ACHN (cell line): Measurements from ENCODE around the gene SPTLC1.
"Not testable (repeated sequence)": the region's sequence is repeated elsewhere in the genome, so short reads cannot be mapped to it uniquely, and the experiment has no call there.

ENCODE experiments used
- DNase-seq: peaks from one replicate; pipeline ENCODE4 v3.0.0-alpha.2; 2015
- in situ Hi-C: cut with HindIII; loops from 2 replicates; pipeline ENCODE4 v1.10.0; 2017; ENCODE audit warnings: low sequenced_read_pairs, low pct_ligation_motif_present, low pct_unique_long_range_greater_than_20kb

The SPTLC1 gene

DNA sequence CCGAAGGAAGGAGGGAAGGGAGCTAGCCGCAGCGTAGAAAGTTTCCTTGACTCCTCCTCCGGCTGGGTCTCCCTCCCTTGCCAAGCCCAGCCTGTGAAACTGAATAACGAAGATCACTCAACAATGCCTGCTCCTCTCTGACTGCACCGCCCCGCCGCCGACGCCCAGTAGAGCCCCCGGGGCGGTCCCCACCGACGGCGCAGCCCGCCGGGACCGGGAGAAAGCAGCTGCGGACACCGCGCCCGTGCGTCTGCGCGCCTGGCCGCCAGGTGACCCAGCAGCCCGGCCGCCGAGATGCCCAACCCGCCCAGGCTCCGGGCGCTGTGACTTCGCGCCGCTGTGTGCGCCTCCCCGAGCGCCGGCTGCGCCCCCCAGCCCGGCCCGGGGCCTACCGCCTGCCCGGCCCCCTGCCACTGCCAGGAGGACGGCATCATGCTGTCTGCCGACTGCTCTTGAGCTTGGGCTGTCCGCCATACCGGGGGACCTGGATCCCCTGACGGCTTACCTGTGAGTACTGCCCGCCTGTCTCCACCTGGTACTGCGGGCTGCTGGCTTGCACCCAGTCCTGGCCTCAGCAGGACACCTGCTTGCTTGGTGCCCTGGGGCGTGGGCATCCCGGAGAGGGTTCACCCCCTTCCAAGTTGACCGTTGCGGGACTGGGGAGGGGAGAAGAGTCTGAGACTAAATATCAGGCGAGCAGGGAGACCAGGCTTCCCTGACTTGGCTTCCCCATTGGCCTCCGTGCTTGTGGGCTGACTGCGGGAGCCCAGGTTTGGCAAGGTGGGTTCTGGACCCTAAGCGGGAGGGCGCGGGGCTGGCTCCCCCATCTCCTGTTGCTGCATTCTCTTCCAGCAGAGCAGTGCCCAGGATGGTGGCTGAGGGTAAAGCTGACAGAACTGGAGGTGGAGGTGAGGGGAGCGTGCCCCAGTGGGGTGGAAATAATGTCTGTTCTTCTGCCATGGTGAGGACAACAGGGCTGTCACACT lies 26.2 kb upstream of the SPTLC1 start:
- peak; percentile 47 for DNase-seq
- in situ Hi-C loops = no loop called here

DNA sequence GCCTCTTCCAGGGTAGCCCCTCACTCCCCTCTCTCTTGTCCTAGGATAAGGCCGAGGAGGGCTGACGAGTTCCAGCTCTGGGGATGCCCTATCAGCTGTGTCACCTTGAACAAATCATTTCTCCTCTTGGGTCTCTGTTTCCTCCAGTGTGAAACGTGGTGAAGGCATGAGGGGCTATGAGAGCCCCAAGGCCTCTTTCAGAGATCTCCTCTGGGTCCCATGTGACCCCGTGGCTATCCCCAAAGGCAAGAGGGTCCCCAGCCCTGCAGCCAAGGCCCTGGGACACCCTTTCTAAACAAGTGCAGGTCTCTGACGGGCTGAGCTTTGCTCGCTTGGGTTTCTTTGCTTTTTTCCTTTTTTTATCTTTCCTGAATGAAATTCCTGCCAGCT lies 25.5 kb upstream of the SPTLC1 start:
- in situ Hi-C loops = no loop called here
- no peak for DNase-seq

- peak; percentile 69 for DNase-seq
- in situ Hi-C loops = no loop called here
These were observed 25.0 kb upstream of the SPTLC1 start for GRCh38 chr9:92140074-92140753.

DNA sequence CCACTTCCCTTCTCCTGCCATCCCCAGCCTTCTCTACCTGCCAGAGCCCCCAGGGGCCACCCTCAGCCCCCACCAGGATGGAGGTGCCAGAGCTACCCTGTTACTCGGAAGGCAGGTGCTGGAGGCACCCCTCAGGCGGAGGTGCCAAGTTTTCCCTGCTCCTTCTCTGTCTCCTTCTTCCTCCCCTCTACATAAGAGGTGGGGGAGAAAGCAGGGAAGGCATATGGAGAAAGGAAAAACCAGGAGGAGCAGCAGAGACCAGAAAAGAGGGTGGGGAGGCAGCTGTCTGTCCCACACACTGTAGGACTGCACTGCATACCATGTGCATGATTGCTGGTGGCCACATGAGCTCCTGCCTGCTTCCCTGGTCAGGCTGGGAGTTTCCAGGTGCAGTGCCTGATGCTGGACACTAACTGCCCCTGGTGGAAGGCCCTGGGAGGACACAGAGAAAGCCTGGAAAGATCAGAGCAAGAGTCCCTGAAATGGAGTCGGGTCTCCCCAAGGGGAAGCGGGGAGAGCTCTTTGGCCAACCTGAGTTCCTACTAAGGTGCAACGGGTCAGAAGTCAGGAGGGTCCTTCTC lies 23.8 kb upstream of the SPTLC1 start:
- in situ Hi-C loops = not testable (repeated sequence)
- DNase-seq = peak; percentile 65

GRCh38 chr9:92138157-92138959 lies 23.1 kb upstream of the SPTLC1 start:
- in situ Hi-C loops = no loop called here
- peak; percentile 68 for DNase-seq

DNA sequence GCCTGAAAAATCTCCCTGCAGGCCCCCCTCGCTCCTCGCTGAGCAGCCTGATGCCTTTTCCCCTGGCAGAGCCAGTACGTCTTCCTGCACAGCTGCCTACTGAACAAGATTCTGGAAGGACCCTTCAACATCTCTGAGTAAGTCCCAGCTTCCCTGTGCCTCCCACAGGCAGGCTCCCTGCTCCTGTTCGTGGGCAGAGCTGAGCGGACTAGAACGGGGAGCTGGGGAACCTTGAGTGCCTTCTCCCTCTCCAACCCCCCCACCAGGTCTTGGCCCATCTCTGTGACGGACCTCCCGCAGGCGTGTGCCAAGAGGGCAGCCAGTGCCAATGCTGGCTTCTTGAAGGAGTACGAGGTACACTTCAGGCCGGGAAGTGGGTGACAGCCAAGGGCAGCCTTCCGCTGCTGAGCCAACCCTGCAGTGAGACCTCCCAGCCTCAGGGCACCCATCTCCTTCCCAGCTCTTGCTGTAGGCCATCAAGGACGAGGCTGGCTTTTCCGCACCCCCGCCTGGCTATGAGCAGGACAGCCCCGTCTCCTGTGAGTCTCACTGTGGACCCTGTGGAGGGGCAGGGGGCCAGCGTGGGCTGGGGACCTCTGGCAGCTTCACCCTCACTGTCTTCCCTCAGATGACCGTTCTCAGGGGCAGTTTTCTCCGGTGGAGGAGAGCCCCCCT lies 21.1 kb upstream of the SPTLC1 start:
- no peak for DNase-seq
- in situ Hi-C loops = no loop called here

DNA sequence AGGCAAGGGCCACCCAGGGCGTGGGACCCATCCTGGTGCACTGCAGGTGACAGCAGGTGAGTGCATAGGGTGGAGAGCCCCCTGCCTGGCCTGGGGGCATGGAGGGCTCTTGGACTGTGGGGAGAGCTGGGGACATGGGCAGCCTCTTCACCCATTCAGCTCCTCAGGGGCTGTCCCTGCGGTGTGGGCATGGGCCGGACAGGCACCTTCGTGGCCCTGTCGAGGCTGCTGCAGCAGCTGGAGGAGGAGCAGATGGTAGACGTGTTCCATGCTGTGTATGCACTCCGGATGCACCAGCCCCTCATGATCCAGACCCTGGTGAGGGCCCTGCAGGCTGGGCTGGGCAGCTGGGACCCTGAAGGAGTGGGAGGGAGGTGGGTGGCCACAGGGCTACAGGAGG lies 20.4 kb upstream of the SPTLC1 start:
- in situ Hi-C loops = no loop called here
- DNase-seq = no peak

DNA sequence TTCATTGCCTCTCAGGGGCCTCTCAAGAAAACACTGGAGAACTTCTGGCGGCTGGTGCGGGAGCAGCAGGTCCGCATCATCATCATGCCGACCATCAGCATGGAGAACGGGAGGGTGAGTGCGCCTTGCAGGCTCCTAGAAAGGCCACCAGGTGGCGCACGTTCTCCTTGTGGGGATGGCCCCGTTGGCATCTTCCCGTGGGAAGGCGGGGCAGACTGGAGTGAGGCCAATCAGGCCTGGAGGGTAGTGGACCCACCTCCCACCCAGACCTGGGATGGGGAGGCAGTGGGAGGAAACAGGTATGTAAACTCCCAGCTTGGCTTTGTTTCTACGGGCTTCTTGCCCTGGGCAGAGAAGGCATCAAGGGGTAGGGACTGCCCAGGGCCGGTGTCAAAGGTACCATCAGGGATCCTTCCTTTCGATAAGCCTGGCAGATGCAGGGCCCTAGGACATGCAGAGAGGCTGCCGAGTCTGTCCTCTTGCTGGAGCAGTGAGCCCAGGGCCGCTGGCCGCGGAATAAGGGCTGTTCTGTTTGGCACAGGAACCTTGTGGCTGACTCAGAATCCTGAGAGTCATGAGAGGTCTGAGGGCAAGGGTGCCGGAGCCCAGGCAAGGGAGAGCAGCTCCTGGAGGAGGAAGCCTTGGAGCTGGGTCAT lies 18.9 kb upstream of the SPTLC1 start:
- DNase-seq = peak; percentile 82
- in situ Hi-C loops = no loop called here

DNA sequence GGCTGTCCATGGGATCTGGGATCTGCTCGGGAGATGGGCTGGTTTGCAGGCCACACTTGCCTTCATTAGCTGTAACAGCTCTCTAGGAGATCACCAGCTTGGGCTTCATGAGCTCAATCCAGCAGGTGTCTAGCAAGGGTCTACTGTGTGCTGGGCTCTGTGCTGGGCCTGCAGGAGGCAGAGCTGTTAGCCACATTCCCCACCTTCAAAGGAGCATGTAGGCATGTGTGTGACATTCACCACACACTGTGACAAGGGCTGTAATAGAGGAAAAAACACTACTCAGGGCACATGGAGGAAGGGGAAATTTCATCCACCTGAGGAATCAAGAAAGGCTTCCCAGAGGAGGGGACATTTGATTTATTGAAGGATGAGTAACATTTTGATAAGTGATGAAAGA lies 17.7 kb upstream of the SPTLC1 start:
- in situ Hi-C loops, DNase-seq: not testable (repeated sequence)

GRCh38 chr9:92132501-92132900 lies 17.3 kb upstream of the SPTLC1 start:
- no peak for DNase-seq
- in situ Hi-C loops = no loop called here

GRCh38 chr9:92122800-92123199 lies 7.6 kb upstream of the SPTLC1 start:
- in situ Hi-C loops = no loop called here
- DNase-seq = no peak

GRCh38 chr9:92122061-92122460 lies 6.8 kb upstream of the SPTLC1 start:
- in situ Hi-C loops = no loop called here
- DNase-seq = no peak

GRCh38 chr9:92121265-92121664 lies 6.1 kb upstream of the SPTLC1 start:
- in situ Hi-C loops = no loop called here
- no peak for DNase-seq

DNA sequence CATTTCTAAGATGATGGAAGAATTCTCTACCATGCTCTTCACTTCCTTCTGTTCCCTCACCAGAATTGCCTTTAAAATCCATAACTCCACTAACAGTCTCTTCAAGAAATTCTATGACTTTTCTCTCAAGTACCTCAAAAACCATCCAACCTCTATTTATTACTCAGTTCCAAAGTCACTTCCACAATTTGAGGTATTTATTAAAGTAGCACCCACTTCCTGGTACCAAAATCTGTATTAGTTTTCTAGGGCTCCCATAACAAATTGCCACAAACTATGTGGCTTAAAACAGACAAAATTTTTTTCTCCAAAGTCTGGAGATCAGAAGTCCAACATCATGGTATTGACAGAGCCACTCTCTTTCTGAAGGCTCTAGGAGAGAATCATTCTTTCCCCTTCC lies 4.9 kb upstream of the SPTLC1 start:
- in situ Hi-C loops = no loop called here

GRCh38 chr9:92119586-92119985 lies 4.4 kb upstream of the SPTLC1 start:
- in situ Hi-C loops = no loop called here
- DNase-seq = no peak

More for the DNA sequence above, 4.9 kb upstream of the SPTLC1 start:
- no peak for DNase-seq

DNA sequence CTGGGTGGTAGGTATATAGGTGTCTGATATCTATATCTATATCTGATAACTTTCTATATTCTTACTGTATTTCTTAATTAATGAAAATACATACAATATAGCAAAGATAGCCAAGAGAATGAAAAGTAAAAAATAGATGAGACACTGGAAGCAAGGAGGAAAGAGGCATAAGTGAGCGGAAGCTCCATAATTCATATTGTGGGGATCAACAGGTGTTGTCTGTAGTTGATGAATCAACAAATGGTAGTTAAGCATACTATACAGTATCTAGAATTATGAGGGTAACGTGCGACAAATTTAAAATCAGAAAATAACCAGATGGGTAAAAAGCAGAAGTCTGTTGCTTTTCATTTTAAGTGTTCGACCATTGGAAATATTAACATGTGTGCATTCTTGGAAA lies 7.1 kb downstream of the SPTLC1 start:
- DNase-seq = no peak
- in situ Hi-C loops = no loop called here

- DNase-seq, in situ Hi-C loops: not testable (repeated sequence)
These were observed 9.6 kb downstream of the SPTLC1 start for GRCh38 chr9:92105446-92106225.
